HCT116 (cell line): ENCODE measurements around the gene SORL1-AS1.

Source experiments
- ATAC-seq: fragments of 200-7000 bp; cut with Tn5 transposase; 2 replicates; pipeline ENCODE4 v1.9.1; 2020; ENCODE audit warnings: mild to moderate bottlenecking, moderate library complexity
- BruUV-seq: library from RNA; stranded (reverse); fragments of 400-500 nt; replicated peaks from 2 replicates; lab custom pipeline; 2021; lab: Mats Ljungman, UMichigan
- CTCF ChIA-PET: fragments of 300-600 bp; sonication (Branson Sonifier 250); formaldehyde crosslinking; loops from one replicate; lab custom pipeline; 2021; ENCODE audit warnings: antibody characterized with exemption; lab: Charles Lee
- POLR2A ChIA-PET: fragments of 300-600, 350-600 bp; sonication (Branson Sonifier 250); formaldehyde crosslinking; loops from one replicate; lab custom pipeline; 2021; ENCODE audit warnings: antibody characterized with exemption; lab: Charles Lee
- RAD21 ChIA-PET, 2 experiments: fragments of 300-600 bp; sonication (Branson Sonifier 250); formaldehyde crosslinking; loops; one replicate each; lab custom pipeline; 2023; ENCODE audit warnings: low total read pairs in 2 of 2; ENCODE audit not compliant: uncharacterized antibody in 2 of 2, unreplicated experiment in 2 of 2, low non-redundant PET in 1 of 2; lab: Charles Lee
- DNase-seq: peaks from one replicate; pipeline ENCODE4 v3.0.0-alpha.2; 2010; ENCODE audit warnings: low read depth, low spot score
- H2AFZ ChIP-seq: fragments of 200-600 bp; shearing (Covaris generic), sonication (generic); 2 replicates; pipeline ENCODE4 v1.6.1; 2017; ENCODE audit warnings: low read depth, mixed run types, mixed read lengths, antibody characterized with exemption, low read length; ENCODE audit not compliant: poor library complexity, severe bottlenecking
- H3K27ac ChIP-seq: 2 replicates; pipeline ENCODE4 v1.5.1; 2012; ENCODE audit warnings: low read depth, low read length
- H3K27me3 ChIP-seq: fragments of 200-600 bp; sonication (generic); 2 replicates; pipeline ENCODE4 v1.6.1; 2016; ENCODE audit warnings: mixed run types, low read length, mixed read lengths; ENCODE audit not compliant: insufficient read depth
- H3K36me3 ChIP-seq, 2 experiments: fragments of 200-500 bp in 1 of 2; fragments of 200-600 bp in 1 of 2; sonication (Bioruptor generic) in 1 of 2; sonication (generic) in 1 of 2; 2 replicates each; pipeline versions ENCODE4 v1.5.1 to v1.6.1; 2014 to 2016; ENCODE audit warnings: low read length in 2 of 2, inconsistent platforms in 1 of 2, mixed read lengths in 1 of 2, mixed run types in 1 of 2; ENCODE audit not compliant: insufficient read depth in 2 of 2, control insufficient read depth in 1 of 2
- H3K4me1 ChIP-seq, 2 experiments: fragments of 200-600 bp in 1 of 2; sonication (generic) in 1 of 2; 2 replicates each; pipeline versions ENCODE4 v1.5.1 to v1.6.1; 2012 to 2017; ENCODE audit warnings: low read length in 2 of 2, inconsistent platforms in 1 of 2, mild to moderate bottlenecking in 1 of 2, mixed read lengths in 1 of 2, mixed run types in 1 of 2, moderate library complexity in 1 of 2; ENCODE audit not compliant: insufficient read depth in 2 of 2, control insufficient read depth in 1 of 2
- H3K4me2 ChIP-seq: fragments of 200-600 bp; sonication (generic); 2 replicates; pipeline ENCODE4 v1.6.1; 2017; ENCODE audit warnings: mixed run types, low read length, mixed read lengths
- H3K4me3 ChIP-seq, 2 experiments: fragments of 200-600 bp in 1 of 2; sonication (generic) in 1 of 2; replicated peaks in 1 of 2; 2 replicates each; pipeline ENCODE4 v1.5.1; 2011 to 2016; ENCODE audit warnings: low read length in 2 of 2, control low read depth in 1 of 2, low read depth in 1 of 2, mild to moderate bottlenecking in 1 of 2, mixed read lengths in 1 of 2, mixed run types in 1 of 2
- H3K79me2 ChIP-seq: fragments of 200-600 bp; sonication (generic); 2 replicates; pipeline ENCODE4 v1.6.1; 2017; ENCODE audit warnings: mild to moderate bottlenecking, mixed run types, low read length, moderate library complexity, mixed read lengths; ENCODE audit not compliant: insufficient read depth
- H3K9ac ChIP-seq: fragments of 200-600 bp; sonication (generic); 2 replicates; pipeline ENCODE4 v1.6.1; 2016; ENCODE audit warnings: low read length, mixed read lengths
- H3K9me2 ChIP-seq: fragments of 200-600 bp; sonication (generic), shearing (Covaris generic); 2 replicates; pipeline ENCODE4 v1.6.1; 2017; ENCODE audit warnings: mixed run types, mild to moderate bottlenecking, moderate library complexity; ENCODE audit not compliant: insufficient read depth
- H3K9me3 ChIP-seq, 2 experiments: fragments of 200-500 bp in 1 of 2; fragments of 200-600 bp in 1 of 2; sonication (Bioruptor generic) in 1 of 2; sonication (generic) in 1 of 2; 2 replicates each; pipeline ENCODE4 v1.6.1; 2014 to 2017; ENCODE audit warnings: low read length in 2 of 2, mixed read lengths in 2 of 2, inconsistent platforms in 1 of 2, low read depth in 1 of 2, mild to moderate bottlenecking in 1 of 2, mixed run types in 1 of 2, moderate library complexity in 1 of 2; ENCODE audit not compliant: control insufficient read depth in 1 of 2, insufficient read depth in 1 of 2
- H4K20me1 ChIP-seq: fragments of 200-600 bp; sonication (generic), shearing (Covaris generic); 2 replicates; pipeline ENCODE4 v1.6.1; 2017; ENCODE audit warnings: mixed run types, mild to moderate bottlenecking, moderate library complexity; ENCODE audit not compliant: insufficient read depth
- CBX3 ChIP-seq: IDR thresholded peaks from 2 replicates; pipeline ENCODE4 v1.6.1; 2012; ENCODE audit warnings: low read depth
- CEBPB ChIP-seq: IDR thresholded peaks from 2 replicates; pipeline ENCODE4 v1.6.1; 2012; ENCODE audit warnings: low read depth
- ELF1 ChIP-seq: IDR thresholded peaks from 2 replicates; pipeline ENCODE4 v1.6.1; 2012; ENCODE audit warnings: low read depth, borderline replicate concordance
- EZH2 ChIP-seq: fragments of 200-600 bp; sonication (generic); IDR thresholded peaks from 2 replicates; pipeline ENCODE4 v1.6.1; 2017; ENCODE audit warnings: antibody characterized with exemption, mixed run types
- EZH2phosphoT487 ChIP-seq: fragments of 200-600 bp; IDR thresholded peaks from 2 replicates; pipeline ENCODE4 v1.6.1; 2018; ENCODE audit warnings: antibody characterized with exemption, borderline replicate concordance
- JUND ChIP-seq: IDR thresholded peaks from 2 replicates; pipeline ENCODE4 v1.6.1; 2012
- MAX ChIP-seq: IDR thresholded peaks from 2 replicates; pipeline ENCODE4 v1.6.1; 2012
- POLR2A ChIP-seq: IDR thresholded peaks from 2 replicates; pipeline ENCODE4 v1.7.0; 2011; ENCODE audit warnings: borderline replicate concordance; ENCODE audit not compliant: insufficient read depth, insufficient read length; ENCODE audit errors: extremely low read depth
- POLR2AphosphoS5 ChIP-seq: IDR thresholded peaks from 2 replicates; pipeline ENCODE4 v1.6.1; 2011; ENCODE audit warnings: mild to moderate bottlenecking, low read depth, low read length, moderate library complexity
- SIN3A ChIP-seq: IDR thresholded peaks from 2 replicates; pipeline ENCODE4 v1.6.1; 2012; ENCODE audit warnings: low read depth
- SP1 ChIP-seq: IDR thresholded peaks from 2 replicates; pipeline ENCODE4 v1.6.1; 2012; ENCODE audit warnings: low read depth
- YY1 ChIP-seq: IDR thresholded peaks from 2 replicates; pipeline ENCODE4 v1.6.1; 2011; ENCODE audit warnings: low read length, low read depth, moderate library complexity, mild to moderate bottlenecking; ENCODE audit not compliant: insufficient replicate concordance; ENCODE audit errors: extremely low read depth
- ZFX ChIP-seq: fragments of 450-650 bp; IDR thresholded peaks from 2 replicates; pipeline ENCODE4 v1.6.1; 2017
- ZNF274 ChIP-seq: fragments of 200-500 bp; sonication (Bioruptor generic); IDR thresholded peaks from 2 replicates; pipeline ENCODE4 v1.6.1; 2014; ENCODE audit warnings: mild to moderate bottlenecking, low read depth, low read length, inconsistent platforms
- intact Hi-C: fragments of 100-400 bp; cut with micrococcal nuclease; formaldehyde crosslinking; loops from 2 replicates; pipeline ENCODE4 v1.10.0; 2022

The SORL1-AS1 gene

GRCh38 chr11:121427400-121427744 lies 25.4 kb downstream of the SORL1-AS1 start:
- H3K79me2 ChIP-seq = no peaks in the 10 kb centered on the region
- intact Hi-C loops = no loop called here
- ChIA-PET CTCF (interaction anchor here (1.0 kb wide), 2 partner anchors 10 to 164 kb away, joined by 4 to 5 read pairs; no protein-coding TSS in a partner anchor), POLR2A (interaction anchor here (1.1 to 1.7 kb wide), 2 partner anchors 10 to 135 kb away, joined by 3 to 4 read pairs; partner anchors contain the start of gene SC5D), RAD21 (no interaction called here)
- H3K9me2 ChIP-seq = no peaks in the 10 kb centered on the region
- ATAC-seq = no peak
- no peaks in the 10 kb centered on the region for H3K27me3 ChIP-seq
- H3K9ac ChIP-seq = no peak overlapping the region
- H3K4me2 ChIP-seq = peak overlapping the region; percentile 82
- H3K4me1 ChIP-seq = peaks cover 0 to 8% of the 10 kb centered on the region in 2 experiments; a peak in 1 of 4 replicates
- H3K36me3 ChIP-seq = no peaks in the 10 kb centered on the region
- DNase-seq = no peak
- BruUV-seq = no TSS peak
- H4K20me1 ChIP-seq = no peaks in the 10 kb centered on the region
- no peak overlapping the region for H3K27ac ChIP-seq
- no peaks in the 10 kb centered on the region for H3K9me3 ChIP-seq
- H3K4me3 ChIP-seq = peak overlapping the region; percentile 34 to 53
- no peak overlapping the region for H2AFZ ChIP-seq
- no peak for TF ChIP-seq EZH2
- TF ChIP-seq POLR2AphosphoS5 = no peak
- no peak for TF ChIP-seq ZNF274
- TF ChIP-seq SP1 = no peak
- TF ChIP-seq YY1 = no peak
- no peak for TF ChIP-seq MAX
- no peak for TF ChIP-seq EZH2phosphoT487
- no peak for TF ChIP-seq CBX3
- no peak for TF ChIP-seq CEBPB
- no peak for TF ChIP-seq ZFX
- no peak for TF ChIP-seq ELF1
- no peak for TF ChIP-seq JUND
- no peak for TF ChIP-seq SIN3A
- TF ChIP-seq POLR2A = no peak
- TF ChIP-seq, all 23 proteins: peak for 0
